Measurements from ENCODE around the gene GPR37L1.

The GPR37L1 gene

DNA sequence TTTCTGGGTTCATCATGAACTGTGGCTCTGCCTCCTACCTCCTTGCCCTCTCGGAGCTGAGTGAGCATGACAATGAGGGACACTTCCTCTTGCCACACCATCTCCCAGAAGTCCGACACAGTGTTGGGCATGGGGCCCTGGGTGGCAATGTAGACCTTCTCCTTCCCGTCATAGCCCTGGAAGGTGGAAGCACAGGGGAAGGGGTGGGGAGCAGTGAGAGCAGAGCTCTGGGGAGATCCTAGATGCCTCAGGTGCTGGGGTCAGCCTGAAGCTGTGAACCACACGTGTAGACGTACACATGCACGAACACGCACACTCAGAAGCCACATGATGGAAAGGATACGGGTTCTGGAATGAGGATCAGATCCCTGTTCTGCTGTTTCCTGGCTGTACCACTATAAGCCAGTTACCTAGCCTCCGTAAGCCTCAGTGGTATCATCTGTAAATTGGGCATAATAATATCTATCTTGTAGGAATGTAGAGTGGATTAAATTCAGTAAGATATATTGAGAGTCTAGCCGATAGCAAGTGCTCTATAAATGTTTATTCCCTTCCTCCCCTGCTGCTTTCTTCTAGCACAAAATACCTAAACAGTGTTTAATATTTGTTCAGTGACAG lies 31.5 kb downstream of the GPR37L1 start:
- DNase-seq (ENCODE audit: low spot score) (no peak), FAIRE-seq (no peak)

DNA sequence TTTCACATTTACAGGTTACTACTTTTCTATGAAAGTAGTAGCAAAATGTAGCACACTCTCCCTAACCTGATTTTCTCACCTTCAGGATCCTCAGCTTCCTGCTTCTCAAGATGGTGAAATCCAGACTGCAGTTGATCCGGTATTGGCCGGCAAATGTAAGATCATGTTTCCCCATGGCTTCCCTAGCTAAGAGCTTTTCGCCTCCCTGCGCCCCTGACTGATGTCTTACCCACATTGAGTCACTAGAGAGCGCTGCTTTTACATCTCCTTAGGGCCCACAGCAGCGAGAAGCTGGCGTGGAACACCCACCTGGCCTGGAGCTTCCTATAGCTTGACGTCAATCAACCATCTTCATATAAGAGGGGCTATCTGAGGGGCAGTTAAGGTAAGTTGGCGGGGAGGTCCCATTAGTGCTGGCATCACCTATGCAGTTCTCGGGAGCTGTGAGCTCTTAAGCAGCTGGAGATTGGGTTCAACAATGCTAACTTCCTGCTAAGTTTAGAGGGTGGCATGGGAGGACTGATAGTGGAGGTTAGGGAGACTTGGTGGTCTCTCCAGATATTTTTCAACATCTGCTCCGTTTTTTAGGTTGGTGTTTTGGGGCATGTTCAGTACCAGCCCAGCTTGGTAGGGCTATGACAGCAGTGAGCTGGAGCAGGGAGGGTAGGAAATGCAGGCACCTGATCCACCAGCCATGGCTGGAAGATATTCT lies 32.2 kb downstream of the GPR37L1 start:
- DNase-seq (ENCODE audit: low spot score), result no peak
- FAIRE-seq, result no peak

DNA sequence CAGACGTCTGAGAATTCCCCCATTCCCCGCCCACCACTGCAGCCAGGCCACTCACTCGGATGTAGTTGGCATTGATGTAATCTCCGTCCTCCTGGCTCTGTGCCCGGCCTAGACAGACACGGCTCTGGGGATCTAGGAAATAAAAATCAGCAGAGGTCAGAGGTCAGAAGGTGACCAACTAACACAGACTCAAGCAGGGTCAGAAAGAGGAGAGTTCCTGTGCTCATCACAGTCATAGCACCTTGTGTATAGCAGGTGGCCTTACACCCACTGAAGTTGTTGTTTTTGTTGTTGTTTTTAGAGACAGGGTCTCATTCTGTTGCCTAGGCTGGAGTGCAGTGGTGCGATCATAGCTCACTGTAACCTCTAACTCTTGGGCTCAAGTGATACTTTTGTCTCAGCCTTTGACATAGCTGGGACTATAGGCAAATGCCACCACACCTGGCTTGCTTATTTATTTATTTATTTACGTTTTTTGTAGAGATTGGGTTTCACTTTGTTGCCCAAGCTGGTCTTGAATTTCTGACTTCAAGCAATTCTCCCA lies 32.8 kb downstream of the GPR37L1 start:
- FAIRE-seq (no peak), DNase-seq (ENCODE audit: low spot score) (peak; percentile 64)

DNA sequence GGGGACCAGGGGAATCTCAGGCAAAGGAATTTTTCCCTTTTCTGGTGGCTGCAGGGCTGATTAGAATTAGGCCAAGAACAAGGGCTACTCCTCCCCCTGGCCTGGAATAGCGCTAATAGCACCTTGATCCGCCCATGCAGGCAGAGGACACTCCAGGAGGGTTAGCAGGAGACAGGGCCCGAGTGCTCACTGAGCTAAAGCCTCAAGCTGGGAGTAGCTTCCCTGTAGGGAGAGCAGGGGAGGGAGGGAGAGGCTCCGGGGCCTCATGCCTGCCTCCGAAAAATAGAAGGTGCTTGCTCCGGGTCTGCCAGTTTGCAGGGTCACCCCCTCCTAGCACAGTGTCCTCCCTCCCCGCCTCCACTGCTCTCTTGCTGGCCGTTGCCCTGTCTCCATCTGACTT lies 33.9 kb downstream of the GPR37L1 start:
- FAIRE-seq, result no peak
- DNase-seq (ENCODE audit: low spot score), result no peak

DNA sequence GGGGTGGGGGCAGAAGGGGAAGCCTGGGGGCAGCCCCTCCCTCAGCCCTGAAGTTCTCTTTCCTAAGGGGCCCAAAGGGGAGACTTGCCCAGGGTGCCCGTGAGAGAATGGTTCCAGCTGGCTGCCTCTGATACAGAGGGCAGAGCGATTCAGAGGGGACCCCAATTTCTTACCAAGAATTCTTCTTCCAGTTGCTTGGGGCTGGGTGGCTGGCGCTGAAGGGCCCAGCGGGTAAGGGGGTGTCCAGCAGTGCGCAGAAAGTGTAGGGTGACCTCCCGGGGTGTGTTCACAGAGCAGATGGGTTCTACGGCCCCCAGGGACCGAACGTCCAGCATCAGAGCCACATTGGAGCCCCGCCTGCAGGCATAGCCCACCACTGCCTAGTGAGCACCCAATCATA lies 35.2 kb downstream of the GPR37L1 start:
- FAIRE-seq, result no peak
- DNase-seq (ENCODE audit: low spot score), result no peak

DNA sequence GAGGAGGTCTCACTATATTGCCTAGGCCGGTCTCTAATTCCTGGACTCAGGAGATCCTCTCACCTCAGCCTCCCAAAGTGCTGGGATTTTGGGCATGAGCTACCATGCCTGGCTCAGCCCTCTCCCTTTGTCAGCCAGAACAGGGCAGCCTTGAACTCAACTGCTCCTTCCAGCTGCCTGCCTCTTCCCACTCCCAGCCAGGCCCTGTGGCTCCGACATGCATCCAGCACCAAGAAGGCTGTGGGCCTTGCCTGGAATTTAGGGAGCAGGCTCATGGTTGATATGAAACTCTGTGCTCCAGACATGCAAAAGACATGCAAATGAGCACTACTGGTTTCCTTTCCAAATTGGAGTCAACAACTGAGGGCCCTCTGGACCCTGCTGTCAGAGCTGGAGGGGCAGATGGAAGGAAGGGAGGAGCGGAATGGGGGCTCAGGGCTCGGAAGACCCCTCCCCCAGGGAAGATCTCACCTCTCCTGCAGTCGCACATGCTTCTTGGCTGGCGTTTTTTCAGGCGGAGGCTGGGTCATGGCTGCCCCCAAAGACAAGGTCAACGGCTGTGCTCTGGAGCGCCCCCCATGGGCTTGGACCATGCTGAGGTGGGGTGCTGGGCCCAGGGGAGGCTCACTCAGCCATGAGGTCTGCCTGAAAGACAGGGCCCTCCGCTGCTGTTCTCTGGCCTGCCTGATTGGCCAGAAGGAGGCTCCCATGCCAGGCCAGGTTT lies 36.3 kb downstream of the GPR37L1 start:
- FAIRE-seq (no peak), DNase-seq (ENCODE audit: low spot score) (no peak)

DNA sequence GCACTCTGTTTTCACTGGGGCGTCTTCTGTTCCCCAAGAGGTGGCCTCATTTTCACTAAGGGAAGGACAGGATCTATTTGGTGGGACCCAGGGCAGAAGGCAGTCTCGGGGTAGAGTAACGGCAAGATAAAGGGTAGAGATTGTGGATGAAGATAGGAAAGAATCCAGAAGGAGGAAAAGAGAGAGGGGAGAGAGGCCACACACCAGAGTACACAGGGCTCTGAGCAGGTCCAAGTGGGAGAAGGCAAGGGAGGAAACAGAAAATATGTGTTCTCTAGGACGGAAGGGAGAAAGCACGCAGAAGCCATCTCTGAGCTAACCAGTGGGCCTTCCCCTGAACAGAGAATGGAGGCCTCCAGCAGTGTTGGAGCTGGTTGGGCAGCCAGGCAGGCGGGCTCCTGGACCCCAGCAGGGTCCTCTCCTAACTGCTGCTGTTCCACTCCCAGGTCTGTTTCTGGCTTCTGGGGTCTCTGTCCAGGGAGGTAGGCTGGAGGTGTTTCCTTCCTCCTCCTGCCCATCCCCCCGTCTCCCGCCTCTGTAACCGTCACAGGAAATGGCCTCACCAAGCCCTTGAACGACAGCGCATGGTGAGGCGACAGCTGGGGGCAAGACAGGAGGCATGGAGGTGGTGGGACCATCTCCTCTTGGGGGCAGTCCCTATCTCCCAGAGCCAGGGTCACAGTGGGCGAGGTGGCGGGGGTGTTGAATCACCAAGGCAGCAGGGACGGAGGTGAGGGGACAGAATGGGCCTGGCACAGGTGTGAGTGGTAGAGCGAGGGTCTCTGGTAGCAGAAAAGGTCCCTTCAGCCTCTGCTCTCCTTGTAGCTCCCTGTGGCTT lies 37.0 kb downstream of the GPR37L1 start:
- FAIRE-seq (no peak), DNase-seq (ENCODE audit: low spot score) (no peak)

DNA sequence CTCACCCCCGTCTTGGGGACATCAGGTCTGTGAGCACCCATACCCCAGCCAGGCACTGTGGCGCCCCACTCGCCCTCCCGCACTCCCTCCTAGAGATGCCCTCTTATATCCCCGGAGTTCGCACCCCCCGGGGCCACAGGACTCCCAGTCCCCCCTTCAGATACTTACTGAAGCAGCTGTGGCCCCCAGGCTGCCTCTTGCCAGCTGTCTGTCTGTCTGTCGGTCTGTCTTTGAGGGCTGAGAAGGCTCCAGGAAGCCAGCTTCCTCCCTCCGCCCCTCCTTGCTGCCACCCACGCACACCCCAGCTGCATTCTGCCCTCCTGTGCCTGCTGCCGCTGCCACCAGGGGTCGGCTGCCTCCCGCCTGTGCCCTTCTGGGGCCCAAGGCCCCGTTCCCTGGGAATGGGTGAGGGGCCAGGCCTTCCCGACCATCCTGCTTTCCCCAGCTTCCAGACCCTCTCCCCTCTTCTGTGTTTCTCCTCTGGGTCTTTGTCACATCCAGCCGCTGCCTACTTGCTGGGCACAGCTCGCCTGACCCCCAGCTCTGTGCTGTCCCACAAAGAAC lies 37.7 kb downstream of the GPR37L1 start, which contains the start of gene PTPN7:
Gene PTPN7 (minus strand): TSS at position 226 of the 564 bp plus-strand sequence. CDS start 1,200 bp downstream, outside the sequence.
- no peak for DNase-seq (ENCODE audit: low spot score)
- FAIRE-seq, result no peak

DNA sequence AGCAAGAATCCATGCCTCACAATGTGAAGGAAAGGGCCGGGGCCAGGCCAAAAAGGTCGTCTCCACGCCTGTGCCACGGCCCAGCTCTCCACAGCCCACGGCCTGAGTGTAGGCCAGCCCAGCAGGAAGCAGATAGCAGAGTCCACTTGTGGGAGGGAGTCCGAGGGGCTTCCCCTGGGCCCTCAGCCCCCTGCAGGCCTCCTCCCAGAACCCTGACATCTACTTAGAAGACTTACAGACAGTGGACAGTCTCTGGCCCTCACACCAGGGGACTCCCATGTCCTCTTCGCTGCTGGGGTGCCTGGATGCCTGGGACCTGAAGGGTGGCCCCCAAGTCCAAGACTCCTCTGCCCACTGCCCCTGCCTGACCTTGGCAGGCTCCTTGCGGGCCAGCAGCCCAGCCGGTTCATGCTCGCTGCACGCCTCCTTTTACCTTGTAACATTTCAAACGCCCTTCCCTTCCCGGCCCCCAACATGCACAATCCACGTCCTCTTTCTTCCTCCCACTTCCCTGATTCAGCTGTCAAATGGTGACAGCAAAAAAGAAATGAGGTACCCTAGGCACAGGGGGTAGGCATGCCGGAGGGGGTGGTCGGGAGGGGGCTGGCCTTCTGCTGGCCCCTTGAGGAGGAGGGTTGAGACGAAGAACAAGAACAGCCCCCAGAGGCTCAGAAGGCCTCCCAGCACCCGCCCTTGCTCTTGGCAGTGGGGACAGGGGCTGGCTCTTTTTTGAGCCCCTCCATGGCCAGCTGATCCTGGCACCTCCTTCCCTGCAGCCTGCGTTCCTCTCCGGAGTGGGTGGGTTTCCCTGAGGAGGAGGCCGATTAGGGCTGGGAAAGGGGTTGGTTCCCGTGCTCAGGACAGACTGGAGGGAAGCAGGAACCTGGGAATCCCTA lies 38.7 kb downstream of the GPR37L1 start:
- no peak for DNase-seq (ENCODE audit: low spot score)

DNA sequence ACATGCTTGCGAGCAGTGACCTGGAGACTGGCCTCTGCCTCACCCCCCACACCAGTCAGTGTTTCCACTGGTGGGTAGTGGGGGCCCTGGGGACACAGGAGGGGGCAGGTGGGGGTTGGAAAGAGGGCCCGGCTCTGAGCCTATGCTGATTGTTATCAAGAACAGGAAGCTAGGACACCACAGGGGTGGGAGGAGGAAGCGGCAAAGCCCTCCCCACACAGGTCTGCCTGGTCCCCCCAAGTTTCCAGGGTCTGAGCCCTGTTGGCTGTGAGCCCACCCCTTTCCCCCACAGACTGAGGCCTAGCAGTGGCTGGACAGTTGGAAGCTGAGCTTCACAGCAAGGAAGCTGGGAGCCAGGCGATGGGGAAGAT lies 39.3 kb downstream of the GPR37L1 start:
- FAIRE-seq (no peak), DNase-seq (ENCODE audit: low spot score) (no peak)

More for the DNA sequence above, 38.7 kb downstream of the GPR37L1 start:
- no peak for FAIRE-seq

DNA sequence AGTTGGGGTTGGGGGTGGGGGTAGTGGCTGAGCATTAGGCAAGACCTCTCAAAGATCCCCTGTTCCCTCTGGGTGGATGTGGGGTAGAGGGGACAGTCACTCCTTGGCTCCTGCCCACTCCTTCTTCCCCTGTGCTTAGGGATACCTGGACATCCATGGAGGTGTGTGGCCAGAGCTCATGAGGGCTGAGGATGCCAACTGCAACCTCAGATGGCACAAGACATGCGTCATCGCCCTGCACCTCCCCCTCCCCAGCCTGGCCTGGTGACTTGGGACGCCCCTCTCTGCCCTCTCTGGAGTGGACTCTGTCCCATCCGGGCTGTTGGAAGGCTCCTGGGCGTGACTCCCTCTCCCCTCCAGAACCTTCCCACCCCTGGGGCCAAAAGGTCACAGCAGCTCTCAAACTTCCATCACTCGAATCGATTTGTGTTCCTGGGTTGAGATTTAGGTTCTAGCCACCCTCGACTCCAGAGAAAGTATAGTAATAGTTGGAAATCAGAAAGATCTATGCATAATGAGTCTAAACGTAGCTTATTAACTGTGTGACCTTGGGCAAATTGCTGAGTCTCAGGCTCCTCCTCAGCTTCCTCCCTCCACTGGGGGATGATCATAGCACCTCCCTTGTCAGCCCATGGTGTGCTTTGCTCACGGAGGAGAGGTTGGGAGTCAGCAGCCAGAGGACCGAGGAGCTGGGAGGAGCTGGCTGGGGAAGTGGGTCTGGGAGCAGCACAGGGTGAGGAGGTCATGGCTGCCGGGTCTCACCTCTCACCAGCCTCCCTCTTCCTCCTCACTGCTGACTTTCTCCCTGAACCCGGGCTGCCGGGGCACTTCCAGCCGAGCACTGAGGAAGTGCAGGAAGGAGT lies 39.9 kb downstream of the GPR37L1 start:
- no peak for DNase-seq (ENCODE audit: low spot score)
- no peak for FAIRE-seq

DNA sequence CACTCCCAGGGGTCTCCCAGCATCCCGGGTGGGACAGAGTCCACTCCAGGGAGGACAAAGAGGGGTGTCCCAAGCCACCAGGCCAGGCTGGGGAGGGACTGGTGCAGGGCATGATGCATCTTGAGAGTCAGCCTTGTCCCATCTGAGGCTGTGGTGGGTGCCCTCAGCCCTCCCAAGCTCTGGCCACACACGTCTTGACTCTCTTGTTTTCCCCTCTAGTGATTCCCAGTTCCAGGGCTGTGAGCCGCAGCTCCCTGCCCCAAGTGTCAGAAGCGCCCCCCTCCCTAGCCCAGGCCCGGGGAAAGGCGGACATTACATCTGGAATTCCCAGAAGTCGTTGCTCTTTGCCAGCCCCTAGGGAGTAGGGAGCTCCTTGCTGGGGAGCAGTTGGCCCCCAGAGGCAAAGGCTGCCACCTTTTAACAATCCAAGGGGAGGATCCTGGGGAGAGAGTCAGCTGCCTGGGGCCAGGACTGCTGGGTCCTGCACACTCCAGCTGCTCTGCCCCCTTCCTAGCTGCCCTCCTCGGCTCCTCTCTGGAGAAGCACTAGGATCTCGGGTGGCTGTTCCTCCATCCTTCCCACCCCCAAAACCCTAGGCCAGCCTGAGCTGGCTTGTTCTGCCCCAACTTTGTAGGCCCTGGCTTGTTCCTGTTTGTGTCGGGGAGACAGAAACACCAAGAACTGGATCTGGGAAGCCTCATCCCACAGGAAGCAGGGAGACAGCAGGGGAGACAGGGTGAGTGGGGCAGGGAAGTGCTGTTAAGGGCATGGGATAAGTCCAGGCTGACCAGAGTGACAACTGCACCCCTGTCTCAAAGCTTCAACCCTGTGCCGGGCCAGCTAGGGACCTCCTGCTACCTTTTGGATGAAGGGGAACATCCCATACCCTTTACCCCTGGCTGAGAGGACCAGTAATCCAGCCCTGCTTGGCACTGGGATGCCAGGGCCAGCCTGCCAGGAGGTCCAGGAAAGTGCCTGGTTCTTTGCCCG lies 40.9 kb downstream of the GPR37L1 start:
- no peak for FAIRE-seq
- DNase-seq (ENCODE audit: low spot score), result no peak

DNA sequence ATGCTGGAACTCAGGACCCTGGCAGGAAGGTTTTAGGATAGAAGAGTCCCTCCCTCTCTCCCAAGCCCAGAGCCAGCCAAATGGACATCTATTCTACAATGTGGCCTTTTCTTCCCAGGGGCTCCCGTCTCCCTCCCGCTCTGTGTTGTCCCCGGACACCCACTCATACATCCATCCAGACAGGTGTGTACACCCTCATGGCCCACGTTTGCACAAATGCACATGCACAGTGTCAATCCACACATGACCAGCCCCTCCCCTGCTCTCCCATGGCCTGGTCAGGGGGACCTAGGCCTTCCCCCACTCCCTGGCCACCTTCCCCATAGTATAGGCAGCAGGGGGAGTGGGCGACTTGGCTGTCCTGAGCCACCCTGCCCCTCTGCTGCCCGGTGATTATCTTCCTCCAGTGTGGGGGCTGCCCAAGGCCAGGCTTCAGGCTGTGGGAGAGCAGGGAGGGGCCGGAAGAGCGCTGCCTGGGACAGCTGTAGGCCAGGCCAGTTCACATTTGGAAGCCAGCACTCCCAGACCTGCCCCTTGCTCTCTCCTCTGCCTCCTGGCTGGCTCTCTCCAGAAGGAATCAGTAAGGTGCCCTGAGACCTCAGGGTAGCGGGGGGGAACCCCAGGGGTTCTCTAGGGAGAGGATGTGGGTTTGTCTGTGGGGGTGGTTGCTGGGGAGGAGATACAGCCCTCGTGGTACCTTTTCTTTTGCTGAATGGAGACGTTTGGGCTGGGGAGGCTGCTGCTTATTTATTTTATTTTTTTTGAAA lies 41.7 kb downstream of the GPR37L1 start:
- FAIRE-seq (no peak), DNase-seq (ENCODE audit: low spot score) (no peak)

DNA sequence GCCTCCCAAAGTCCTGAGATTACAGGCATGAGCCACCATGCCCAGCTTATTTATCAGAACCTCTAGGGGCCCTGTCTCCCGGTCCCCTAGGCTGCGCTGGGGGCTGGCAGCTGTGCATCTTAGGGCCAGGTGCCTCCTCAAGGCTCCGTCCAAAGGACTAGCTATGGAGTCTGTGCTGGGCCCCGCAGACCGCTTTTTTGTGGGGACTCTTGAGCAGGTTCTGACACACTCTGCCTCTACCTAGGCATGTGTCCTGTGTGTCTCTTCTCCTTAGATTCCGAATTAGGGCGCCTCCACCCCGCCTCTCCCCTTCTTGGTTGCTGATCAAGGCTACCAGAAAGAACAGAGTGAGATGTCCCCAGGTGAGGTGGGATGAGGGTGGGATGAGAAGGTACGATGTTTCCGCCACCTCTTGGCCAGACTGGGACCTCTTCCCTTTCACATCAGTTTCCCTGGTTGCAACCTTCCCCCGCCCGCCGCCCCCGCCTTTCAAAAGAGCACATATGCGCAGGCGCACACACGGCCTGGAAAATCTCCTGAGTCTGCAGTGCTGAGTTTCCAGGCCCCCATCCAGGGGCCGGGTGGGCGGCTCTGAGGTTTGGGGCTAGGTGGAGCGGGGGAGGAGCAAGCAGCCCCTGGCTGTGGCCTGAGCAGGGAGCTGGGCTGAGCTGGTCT lies 42.7 kb downstream of the GPR37L1 start:
- FAIRE-seq (no peak), DNase-seq (ENCODE audit: low spot score) (no peak)

DNA sequence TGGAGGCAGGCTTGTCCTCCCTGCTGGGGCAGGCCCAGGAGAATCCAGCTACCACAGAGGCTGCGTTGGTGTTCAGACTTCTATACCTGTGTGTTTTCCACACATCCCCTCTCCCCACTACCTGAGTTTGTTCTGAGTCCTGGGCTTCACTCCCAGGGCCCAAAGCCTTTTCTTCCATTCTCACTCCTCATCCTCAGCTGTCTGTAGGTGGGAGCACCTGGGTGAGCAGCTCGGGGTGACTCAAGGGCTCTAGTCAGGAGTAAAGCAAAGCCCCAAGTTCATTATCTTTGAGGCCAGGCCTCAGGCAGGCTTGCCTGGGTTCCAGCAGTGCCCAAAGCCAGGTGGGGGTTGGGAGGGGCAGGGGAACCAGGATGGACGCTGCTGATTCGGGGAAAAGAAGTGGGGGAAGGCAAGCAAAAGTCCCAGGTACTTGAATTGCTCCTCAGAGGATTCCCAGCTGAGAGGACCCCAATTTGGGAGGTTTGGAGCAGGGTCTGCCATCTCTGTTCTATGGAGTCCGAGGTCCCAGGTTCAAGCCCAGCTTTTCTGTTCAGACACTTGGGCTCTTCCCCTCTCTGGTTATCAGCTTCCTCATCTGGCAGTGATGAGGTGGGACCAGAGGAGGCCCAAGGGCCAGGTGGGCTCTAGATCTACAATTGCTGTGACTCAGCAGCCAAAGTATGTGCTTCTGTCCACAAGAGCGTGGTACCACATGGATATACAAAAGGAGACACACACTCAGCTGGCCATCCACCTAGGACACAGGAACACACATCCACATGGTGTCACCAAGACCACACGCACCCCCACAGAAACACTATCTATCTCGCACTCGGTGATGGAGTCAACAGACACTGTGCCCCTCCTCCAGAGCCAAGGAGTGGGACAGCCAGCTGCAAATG lies 43.5 kb downstream of the GPR37L1 start:
- FAIRE-seq (no peak), DNase-seq (ENCODE audit: low spot score) (no peak)

Measured in RCC 7860 (cell line).